KOPT-K1 (cell line): ENCODE measurements around the gene ZNF394.
"Not testable (repeated sequence)": the region's sequence is repeated elsewhere in the genome, so short reads cannot be mapped to it uniquely, and the experiment has no call there.

Experiments
- H3K27ac ChIP-seq: fragments of 200-600 bp; sonication (generic); 2 replicates; pipeline ENCODE4 v1.5.1; 2016; ENCODE audit warnings: antibody characterized with exemption, mild to moderate bottlenecking, low read depth, low read length; ENCODE audit not compliant: poor library complexity, severe bottlenecking
- H3K36me3 ChIP-seq: fragments of 200-600 bp; sonication (generic); 2 replicates; pipeline ENCODE4 v1.5.1; 2017; ENCODE audit warnings: antibody characterized with exemption, mild to moderate bottlenecking, low read length, moderate library complexity; ENCODE audit not compliant: insufficient read depth
- H3K9me3 ChIP-seq: fragments of 200-600 bp; sonication (generic); 2 replicates; pipeline ENCODE4 v1.5.1; 2017; ENCODE audit warnings: antibody characterized with exemption, low read length, mild to moderate bottlenecking; ENCODE audit not compliant: insufficient read depth, poor library complexity, severe bottlenecking

ZNF394 gene

DNA sequence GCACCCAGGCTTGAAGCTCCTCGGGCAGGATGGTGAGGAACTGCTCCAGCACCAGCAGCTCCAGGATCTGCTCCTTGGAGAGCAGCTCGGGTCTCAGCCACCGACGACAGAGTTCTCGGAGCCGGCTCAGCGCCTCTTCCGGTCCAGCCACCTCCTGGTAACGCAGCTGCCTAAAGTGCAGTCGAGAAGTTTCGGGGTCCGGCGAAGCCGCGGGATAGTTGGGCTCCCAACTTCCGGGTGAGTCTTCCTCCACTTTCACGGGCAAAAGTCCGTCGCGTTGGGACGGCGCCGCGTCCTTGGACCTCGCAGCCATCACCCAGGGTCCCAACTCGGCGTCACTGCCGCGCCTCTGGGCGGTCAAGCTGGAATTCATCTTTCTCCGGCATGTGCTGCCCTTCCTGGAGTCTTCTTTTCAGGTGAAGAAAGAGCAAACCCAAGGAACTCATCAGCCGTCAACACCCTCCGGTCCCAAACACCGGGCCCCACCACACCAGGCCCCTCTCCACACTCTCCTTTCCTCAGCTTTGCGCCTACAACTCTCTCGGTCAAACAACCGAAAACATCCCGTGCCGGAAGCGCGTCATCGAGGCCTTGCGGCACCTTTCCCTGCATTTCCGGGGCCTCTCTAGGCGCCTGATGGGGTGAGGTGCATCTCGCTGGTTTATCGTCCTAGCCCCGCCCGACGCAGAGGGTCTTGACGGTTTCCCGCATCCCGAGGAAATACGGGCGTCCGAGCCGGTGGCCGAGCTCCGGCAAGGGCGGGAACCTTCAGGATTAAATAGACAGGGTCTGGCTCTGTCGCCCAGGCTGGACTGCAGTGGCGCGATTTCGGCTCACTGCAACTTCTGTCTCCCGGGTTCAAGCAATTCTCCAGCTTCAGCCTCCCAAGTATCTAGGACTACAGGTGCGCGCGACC is at the start of gene ZNF394:
TSS of gene ZNF394 (minus strand) at position 561 of the 916 bp plus-strand sequence. CDS start at position 373, 188 bp downstream.
- H3K36me3 ChIP-seq = peaks cover 19% of the 10 kb centered on the region
- peak within 1 kb of the TSS; percentile 77 for H3K27ac ChIP-seq
- peaks cover under 1% of the 10 kb centered on the region for H3K9me3 ChIP-seq

DNA sequence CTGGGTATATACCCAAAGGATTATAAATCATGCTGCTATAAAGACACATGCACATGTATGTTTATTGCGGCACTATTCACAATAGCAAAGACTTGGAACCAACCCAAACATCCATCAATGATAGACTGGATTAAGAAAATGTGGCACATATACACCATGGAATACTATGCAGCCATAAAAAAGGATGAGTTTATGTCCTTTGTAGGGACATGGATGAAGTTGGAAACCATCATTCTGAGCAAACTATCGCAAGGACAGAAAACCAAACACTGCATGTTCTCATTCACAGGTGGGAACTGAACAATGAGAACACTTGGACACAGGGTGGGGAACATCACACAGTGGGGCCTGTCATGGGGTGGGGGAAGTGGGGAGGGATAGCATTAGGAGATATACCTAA is 49.5 kb upstream of the ZNF394 start:
- peaks cover 36% of the 10 kb centered on the region for H3K36me3 ChIP-seq
- not testable (repeated sequence) for H3K9me3 ChIP-seq, H3K27ac ChIP-seq

DNA sequence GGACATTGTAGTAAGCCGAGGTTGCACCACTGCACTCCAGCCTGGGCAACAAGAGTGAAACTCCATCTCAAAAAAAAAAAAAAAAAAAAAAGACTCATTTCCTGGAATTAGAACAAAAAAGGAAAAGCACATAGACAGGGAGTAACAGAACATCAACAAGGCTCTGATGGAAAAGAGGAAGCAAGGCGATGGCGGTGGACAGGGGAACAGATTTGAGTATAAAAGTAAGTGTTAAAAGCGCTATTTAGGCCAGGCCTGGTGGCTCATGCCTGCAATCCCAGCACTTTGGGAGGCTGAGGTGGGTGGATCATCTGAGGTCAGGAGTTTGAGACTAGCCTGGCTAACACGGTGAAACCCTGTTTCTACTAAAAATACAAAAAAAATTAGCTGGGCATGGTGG is 45.2 kb upstream of the ZNF394 start:
- Histone ChIP-seq H3K9me3 (peaks cover 37% of the 10 kb centered on the region), H3K36me3 (peaks cover 21% of the 10 kb centered on the region; the same call in 1 of the 2 replicates)
- not testable (repeated sequence) for H3K27ac ChIP-seq

GRCh38 chr7:99543916-99544315 is 43.8 kb upstream of the ZNF394 start:
- Histone ChIP-seq H3K27ac (no peak overlapping the region), H3K9me3 (peaks cover 49% of the 10 kb centered on the region)

DNA sequence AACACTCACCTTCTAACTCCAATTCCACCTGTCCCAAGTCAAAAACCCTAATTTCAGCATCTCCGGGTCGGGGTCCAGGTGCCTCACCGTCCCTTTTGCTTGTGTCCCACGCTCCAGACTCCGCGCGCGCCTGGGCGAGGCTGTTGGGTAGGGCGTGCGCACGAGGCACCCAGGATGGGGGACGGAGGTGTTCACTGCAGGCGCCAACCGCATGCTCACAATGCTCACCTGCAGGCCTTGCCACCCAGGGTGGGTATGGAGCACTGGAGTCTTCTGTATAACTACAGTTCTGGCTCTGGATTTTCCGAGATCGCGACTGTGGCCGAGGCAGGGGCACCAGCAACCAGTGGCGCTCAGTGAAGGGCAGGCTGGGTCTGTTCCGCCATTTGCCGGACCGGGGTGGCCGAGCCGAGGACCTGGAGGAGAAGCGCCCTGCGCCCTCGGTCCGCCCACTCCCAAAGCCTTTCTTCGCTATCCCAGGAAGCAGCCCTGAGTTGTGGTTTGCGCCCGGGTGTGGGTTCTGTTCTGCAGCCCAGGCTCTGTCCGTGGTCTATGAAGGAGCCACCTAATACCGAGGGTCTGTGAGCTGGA is 43.1 kb upstream of the ZNF394 start:
- no peak overlapping the region for H3K27ac ChIP-seq
- peaks cover 49% of the 10 kb centered on the region for H3K9me3 ChIP-seq
- H3K36me3 ChIP-seq = peaks cover 19% of the 10 kb centered on the region; the same call in 1 of the 2 replicates

More at GRCh38 chr7:99543916-99544315, 43.8 kb upstream of the ZNF394 start:
- peaks cover 21% of the 10 kb centered on the region; the same call in 1 of the 2 replicates for H3K36me3 ChIP-seq

DNA sequence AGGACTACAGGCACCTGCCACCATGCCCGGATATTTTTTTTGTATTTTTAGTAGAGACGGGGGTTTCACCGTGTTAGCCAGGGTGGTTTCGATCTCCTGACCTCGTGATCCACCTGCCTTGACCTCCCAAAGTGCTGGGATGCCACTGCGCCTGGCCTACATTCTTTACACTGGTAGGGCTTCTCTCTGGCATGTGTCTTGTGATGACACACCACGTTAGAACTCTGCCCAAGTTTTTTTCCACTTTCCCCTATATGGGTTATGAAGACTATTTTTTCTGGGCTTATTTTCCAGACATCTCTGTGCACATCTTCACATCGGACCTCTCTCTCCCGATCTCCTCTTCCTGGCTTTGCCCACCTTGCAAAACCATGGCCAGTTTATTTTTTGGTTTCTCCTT is 41.1 kb upstream of the ZNF394 start:
- Histone ChIP-seq H3K9me3 (peaks cover 52% of the 10 kb centered on the region), H3K27ac (no peak overlapping the region), H3K36me3 (no peaks in the 10 kb centered on the region; the same call in 1 of the 2 replicates)

DNA sequence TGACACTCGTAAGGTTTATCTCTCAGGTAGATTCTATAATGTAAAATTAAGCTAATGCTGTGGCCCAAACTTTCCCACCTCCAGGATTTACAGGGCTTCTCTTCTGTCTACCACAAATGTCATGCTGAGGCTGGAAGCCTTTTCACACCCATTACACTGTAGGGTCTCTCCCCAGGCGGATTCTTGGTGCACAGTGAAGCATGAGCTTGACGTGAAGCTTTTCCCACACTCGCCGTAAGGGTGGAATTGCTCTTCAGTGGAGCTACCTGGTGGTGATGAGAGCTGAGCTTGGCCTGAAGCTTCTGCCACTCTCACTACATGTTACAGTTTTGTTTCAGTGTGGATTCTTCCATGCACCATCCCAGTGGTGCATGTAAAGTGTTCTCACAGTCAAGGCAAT is 40.5 kb upstream of the ZNF394 start:
- no peak overlapping the region for H3K27ac ChIP-seq
- no peaks in the 10 kb centered on the region; the same call in 1 of the 2 replicates for H3K36me3 ChIP-seq
- peaks cover 54% of the 10 kb centered on the region for H3K9me3 ChIP-seq

DNA sequence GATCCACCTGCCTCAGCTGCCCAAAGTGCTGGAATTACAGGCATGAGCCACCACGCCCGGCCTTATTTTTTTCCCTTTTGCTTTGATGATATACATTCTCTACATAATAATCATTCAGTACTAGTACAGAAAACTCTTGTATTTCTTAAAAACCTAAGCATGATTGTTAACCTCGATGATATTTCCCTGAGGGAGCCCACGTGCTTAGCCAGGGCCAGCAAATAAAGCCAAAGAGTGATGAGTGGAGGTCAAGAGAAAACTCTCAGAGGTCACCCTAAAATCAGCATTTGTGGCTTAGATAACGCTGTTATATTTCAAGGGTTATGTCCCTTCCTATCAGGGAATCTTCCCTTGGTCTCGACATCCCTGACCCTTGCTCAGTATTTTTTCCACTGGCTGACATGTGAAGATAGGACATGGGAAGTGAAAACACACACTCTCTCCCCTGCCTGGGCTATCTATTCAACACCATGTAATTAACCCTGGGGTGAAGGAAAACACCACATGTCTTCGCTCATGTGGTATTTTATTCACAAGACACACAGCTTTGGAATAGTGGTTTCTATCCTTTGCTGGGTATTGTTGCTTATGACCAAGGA is 39.2 kb upstream of the ZNF394 start:
- Histone ChIP-seq H3K9me3 (peaks cover 62% of the 10 kb centered on the region), H3K36me3 (no peaks in the 10 kb centered on the region; the same call in 1 of the 2 replicates), H3K27ac (no peak overlapping the region)

GRCh38 chr7:99535667-99536066 is 35.6 kb upstream of the ZNF394 start:
- Histone ChIP-seq H3K9me3 (peaks cover 63% of the 10 kb centered on the region), H3K36me3 (peaks cover 34% of the 10 kb centered on the region), H3K27ac (no peak overlapping the region)

DNA sequence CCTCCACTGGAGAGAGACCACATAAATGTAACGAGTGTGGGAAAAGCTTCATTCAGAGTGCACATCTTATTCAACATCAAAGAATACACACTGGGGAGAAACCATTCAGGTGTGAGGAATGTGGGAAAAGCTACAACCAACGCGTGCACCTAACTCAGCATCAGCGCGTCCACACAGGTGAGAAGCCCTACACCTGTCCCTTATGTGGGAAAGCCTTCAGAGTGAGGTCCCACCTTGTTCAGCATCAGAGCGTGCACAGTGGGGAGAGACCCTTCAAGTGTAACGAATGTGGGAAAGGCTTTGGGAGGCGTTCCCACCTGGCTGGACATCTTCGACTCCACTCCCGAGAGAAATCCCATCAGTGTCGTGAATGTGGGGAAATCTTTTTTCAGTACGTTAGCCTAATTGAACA is 31.3 kb upstream of the ZNF394 start:
- H3K9me3 ChIP-seq = peaks cover 71% of the 10 kb centered on the region
- H3K27ac ChIP-seq = no peak overlapping the region
- peaks cover 76% of the 10 kb centered on the region for H3K36me3 ChIP-seq

GRCh38 chr7:99525713-99526440 is 25.8 kb upstream of the ZNF394 start:
- Histone ChIP-seq H3K27ac (no peak overlapping the region), H3K36me3 (peaks cover 90% of the 10 kb centered on the region), H3K9me3 (peaks cover 28% of the 10 kb centered on the region)

DNA sequence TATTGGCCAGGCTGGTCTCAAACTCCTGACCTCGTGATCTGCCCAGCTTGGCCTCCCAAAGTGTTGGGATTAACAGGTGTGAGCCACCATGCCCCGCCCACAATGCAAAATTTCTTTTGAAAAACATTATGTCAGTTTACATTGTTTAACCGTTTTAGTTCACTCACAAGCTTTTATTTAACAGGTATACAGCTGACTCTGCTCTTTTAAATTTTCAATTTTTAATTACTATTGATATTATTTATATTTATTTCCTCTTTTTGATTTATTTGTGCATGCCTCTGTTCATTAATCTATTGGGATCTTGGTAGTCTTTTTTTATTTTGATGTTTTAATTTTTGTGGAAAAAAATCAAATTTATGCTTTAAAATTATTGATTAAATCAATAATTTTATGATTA is 21.3 kb upstream of the ZNF394 start:
- Histone ChIP-seq H3K36me3 (peaks cover 82% of the 10 kb centered on the region), H3K9me3 (no peaks in the 10 kb centered on the region), H3K27ac (no peak overlapping the region)

- Histone ChIP-seq H3K27ac (no peak overlapping the region), H3K9me3 (no peaks in the 10 kb centered on the region), H3K36me3 (peaks cover 79% of the 10 kb centered on the region)
These were observed 14.0 kb upstream of the ZNF394 start for GRCh38 chr7:99514050-99514449.

DNA sequence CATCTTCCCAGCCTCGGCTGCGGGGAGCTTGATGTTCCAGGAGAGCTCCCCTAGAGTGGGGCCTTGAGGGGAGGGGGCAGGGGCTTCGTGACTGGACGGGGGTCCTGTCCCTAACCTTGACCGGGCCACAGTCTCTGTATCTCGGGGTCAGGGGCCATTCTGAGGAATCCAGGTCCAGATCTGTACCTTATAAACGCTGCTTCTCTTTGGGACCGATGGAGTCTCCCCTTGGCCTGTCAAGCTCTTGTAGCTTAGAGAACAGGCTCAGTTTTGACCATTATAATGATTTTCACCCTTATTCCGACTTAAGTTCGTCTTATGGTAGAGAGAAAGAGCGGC is 5.2 kb upstream of the ZNF394 start:
- H3K36me3 ChIP-seq = peaks cover 10% of the 10 kb centered on the region; the same call in 1 of the 2 replicates
- peak overlapping the region; percentile 87 for H3K27ac ChIP-seq
- H3K9me3 ChIP-seq = no peaks in the 10 kb centered on the region
